Neural progenitor cell (in vitro differentiated cells): ENCODE data around the gene PLVAP.

ENCODE experiments used
- CTCF ChIP-seq: fragments of 200-600 bp; sonication (generic); IDR thresholded peaks from 2 replicates; pipeline ENCODE4 v1.5.1; 2017; ENCODE audit warnings: antibody characterized with exemption, mild to moderate bottlenecking
- EZH2phosphoT487 ChIP-seq: fragments of 200-600 bp; sonication (generic); IDR thresholded peaks from 2 replicates; pipeline ENCODE4 v1.6.1; 2017; ENCODE audit warnings: antibody characterized with exemption

GRCh38 chr19:17324357-17325114, 52.6 kb downstream of the PLVAP start:
- TF ChIP-seq CTCF = no peak
- TF ChIP-seq EZH2phosphoT487 = no peak
